ENCODE data around the gene CNTN5. TPM values are rescaled to one million over a fixed set of nuclear protein-coding genes. Genes with fewer than 3 reads are reported as not detected.

Gene CNTN5
- polyA plus RNA-seq, 1 of the 3 experiments (the other 2 are of a cell fraction) = not detected

DNA sequence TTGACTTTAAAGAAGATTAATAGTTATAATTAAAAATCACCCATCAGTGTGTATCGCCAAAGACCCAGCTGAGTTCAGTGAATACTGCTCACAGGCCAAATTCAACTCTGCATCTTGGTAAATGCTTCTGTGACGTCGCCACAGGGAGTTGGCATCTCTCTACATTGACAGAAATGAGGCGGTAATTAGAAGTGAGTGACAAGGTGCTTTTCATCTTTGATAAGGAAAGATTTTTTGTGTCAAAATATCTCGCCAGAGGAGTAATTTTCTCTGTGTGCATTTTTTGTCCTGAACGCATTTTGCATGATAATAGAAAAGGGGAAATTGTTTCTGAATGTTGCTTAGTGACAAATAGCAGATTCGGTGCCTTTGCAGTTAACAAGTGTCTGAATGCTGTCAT, 345.8 kb downstream of the CNTN5 start:
- no peaks in the 10 kb centered on the region for H3K27me3 ChIP-seq (ENCODE audit: insufficient read depth)
- H2AFZ ChIP-seq (ENCODE audit: low read depth) = no peak overlapping the region
- TF ChIP-seq FOXM1 (IDR thresholded peaks at IDR 0.05; ENCODE audit: low read depth) = no peak
- TF ChIP-seq TCF12 (IDR thresholded peaks at IDR 0.05) = no peak
- TF ChIP-seq, protein P1, sequence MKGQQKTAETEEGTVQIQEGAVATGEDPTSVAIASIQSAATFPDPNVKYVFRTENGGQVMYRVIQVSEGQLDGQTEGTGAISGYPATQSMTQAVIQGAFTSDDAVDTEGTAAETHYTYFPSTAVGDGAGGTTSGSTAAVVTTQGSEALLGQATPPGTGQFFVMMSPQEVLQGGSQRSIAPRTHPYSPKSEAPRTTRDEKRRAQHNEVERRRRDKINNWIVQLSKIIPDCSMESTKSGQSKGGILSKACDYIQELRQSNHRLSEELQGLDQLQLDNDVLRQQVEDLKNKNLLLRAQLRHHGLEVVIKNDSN (IDR thresholded peaks at IDR 0.05; ENCODE audit: borderline replicate concordance, low read depth) = no peak
- TF ChIP-seq POLR2AphosphoS5 (IDR thresholded peaks at IDR 0.05; ENCODE audit: low read depth, low read length) = no peak
- TF ChIP-seq NFIC (IDR thresholded peaks at IDR 0.05; ENCODE audit: borderline replicate concordance) = no peak
- DNase-seq = no peak
- ChIA-PET POLR2A (no interaction called here), CTCF (no interaction called here)
- H3K9me2 ChIP-seq = no peaks in the 10 kb centered on the region
- H3F3A ChIP-seq (replicated peaks; ENCODE audit: insufficient read depth) = no peaks in the 10 kb centered on the region
- H3K4me2 ChIP-seq = no peak overlapping the region
- H3K4me3 ChIP-seq (ENCODE audit: low read depth in 2 of 2, low read length in 1 of 2) = no peak overlapping the region
- H3K27ac ChIP-seq (ENCODE audit: low read depth in 2 of 2, low read length in 1 of 2) = no peak overlapping the region
- H3K9ac ChIP-seq = no peak overlapping the region
- no peaks in the 10 kb centered on the region for H3K79me2 ChIP-seq (ENCODE audit: insufficient read depth)
- H3K9me3 ChIP-seq = no peaks in the 10 kb centered on the region
- H4K20me1 ChIP-seq (ENCODE audit: insufficient read depth) = no peaks in the 10 kb centered on the region
- peaks cover 0 to 4% of the 10 kb centered on the region in 2 experiments; a peak in 1 of 4 replicates for H3K4me1 ChIP-seq (ENCODE audit: control insufficient read depth in 1 of 2, insufficient read depth in 2 of 2, low read depth in 1 of 2, low read length in 1 of 2)
- WGBS (ENCODE audit: low lambda C conversion rate) = 12% methylated on average over 7 of the region's 7 CpGs
- no peaks in the 10 kb centered on the region for H3K36me3 ChIP-seq (replicated peaks in 1 of 2; ENCODE audit: control insufficient read depth in 1 of 2, insufficient read depth in 2 of 2, low read length in 1 of 2)

GRCh38 chr11:99368583-99368982, 347.8 kb downstream of the CNTN5 start:
- no peak for DNase-seq
- CTCF ChIA-PET = no interaction called here

DNA sequence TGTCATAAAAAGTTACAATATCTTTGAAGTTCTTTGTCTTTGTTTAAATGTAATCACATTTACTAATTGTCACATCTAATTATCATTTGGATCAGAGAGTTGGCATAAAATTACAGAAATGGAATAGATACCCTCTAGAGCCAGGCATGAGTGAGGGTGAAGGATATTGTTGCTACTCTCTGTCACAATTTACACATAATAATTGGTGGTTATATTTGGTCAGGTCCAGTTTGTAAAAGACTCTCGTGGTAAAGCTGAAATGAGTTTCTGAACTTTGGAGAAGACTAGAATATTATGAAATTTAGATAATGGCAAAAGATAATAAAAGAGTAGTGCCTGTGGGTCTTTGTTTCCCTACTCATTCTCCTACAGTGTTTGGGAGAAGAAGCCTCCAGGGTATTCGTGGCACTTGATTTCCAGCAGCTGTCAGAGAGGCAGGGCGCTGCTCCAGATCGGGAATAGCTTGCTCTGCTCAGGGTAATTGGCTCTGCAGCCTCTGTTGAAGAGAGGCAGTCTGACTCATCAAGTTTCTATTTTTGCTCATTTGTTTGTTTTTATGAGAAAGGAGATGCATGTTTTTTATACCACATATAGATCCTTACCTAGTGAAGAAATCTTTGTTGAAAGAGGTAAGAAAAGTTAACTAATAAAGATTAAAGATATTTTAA, 349.9 kb downstream of the CNTN5 start:
- Histone ChIP-seq H3K27me3 (ENCODE audit: insufficient read depth) (no peaks in the 10 kb centered on the region), H3K4me3 (ENCODE audit: low read depth in 2 of 2, low read length in 1 of 2) (no peak overlapping the region), H3K9ac (no peak overlapping the region), H3K79me2 (ENCODE audit: insufficient read depth) (no peaks in the 10 kb centered on the region), H3K9me2 (no peaks in the 10 kb centered on the region), H3K9me3 (no peaks in the 10 kb centered on the region), H3F3A (replicated peaks; ENCODE audit: insufficient read depth) (no peaks in the 10 kb centered on the region), H3K4me1 (ENCODE audit: control insufficient read depth in 1 of 2, insufficient read depth in 2 of 2, low read depth in 1 of 2, low read length in 1 of 2) (peaks cover 0 to 4% of the 10 kb centered on the region in 2 experiments; a peak in 1 of 4 replicates), H3K36me3 (replicated peaks in 1 of 2; ENCODE audit: control insufficient read depth in 1 of 2, insufficient read depth in 2 of 2, low read length in 1 of 2) (no peaks in the 10 kb centered on the region), H3K27ac (ENCODE audit: low read depth in 2 of 2, low read length in 1 of 2) (no peak overlapping the region), H3K4me2 (no peak overlapping the region), H4K20me1 (ENCODE audit: insufficient read depth) (no peaks in the 10 kb centered on the region), H2AFZ (ENCODE audit: low read depth) (no peak overlapping the region)
- 2% methylated on average over 4 of the region's 4 CpGs for WGBS (ENCODE audit: low lambda C conversion rate)
- ChIA-PET CTCF (no interaction called here), POLR2A (no interaction called here)
- no peak for DNase-seq
- TF ChIP-seq, protein P2, sequence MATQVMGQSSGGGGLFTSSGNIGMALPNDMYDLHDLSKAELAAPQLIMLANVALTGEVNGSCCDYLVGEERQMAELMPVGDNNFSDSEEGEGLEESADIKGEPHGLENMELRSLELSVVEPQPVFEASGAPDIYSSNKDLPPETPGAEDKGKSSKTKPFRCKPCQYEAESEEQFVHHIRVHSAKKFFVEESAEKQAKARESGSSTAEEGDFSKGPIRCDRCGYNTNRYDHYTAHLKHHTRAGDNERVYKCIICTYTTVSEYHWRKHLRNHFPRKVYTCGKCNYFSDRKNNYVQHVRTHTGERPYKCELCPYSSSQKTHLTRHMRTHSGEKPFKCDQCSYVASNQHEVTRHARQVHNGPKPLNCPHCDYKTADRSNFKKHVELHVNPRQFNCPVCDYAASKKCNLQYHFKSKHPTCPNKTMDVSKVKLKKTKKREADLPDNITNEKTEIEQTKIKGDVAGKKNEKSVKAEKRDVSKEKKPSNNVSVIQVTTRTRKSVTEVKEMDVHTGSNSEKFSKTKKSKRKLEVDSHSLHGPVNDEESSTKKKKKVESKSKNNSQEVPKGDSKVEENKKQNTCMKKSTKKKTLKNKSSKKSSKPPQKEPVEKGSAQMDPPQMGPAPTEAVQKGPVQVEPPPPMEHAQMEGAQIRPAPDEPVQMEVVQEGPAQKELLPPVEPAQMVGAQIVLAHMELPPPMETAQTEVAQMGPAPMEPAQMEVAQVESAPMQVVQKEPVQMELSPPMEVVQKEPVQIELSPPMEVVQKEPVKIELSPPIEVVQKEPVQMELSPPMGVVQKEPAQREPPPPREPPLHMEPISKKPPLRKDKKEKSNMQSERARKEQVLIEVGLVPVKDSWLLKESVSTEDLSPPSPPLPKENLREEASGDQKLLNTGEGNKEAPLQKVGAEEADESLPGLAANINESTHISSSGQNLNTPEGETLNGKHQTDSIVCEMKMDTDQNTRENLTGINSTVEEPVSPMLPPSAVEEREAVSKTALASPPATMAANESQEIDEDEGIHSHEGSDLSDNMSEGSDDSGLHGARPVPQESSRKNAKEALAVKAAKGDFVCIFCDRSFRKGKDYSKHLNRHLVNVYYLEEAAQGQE (IDR thresholded peaks at IDR 0.05; ENCODE audit: low read depth, low read length) = no peak
- TF ChIP-seq TAF1 (IDR thresholded peaks at IDR 0.05; ENCODE audit: borderline replicate concordance, low read depth, low read length) (no peak), EP300 (IDR thresholded peaks at IDR 0.05; ENCODE audit: borderline replicate concordance in 1 of 2, low read depth in 1 of 2, low read length in 1 of 2) (no peak), IRF3 (IDR thresholded peaks at IDR 0.05; ENCODE audit: low read depth, low read length) (no peak), FOSL2 (IDR thresholded peaks at IDR 0.05; ENCODE audit: borderline replicate concordance, low read depth) (no peak), RAD21 (IDR thresholded peaks at IDR 0.05; ENCODE audit: low read length) (no peak), NRF1 (IDR thresholded peaks at IDR 0.05; ENCODE audit: low read depth, low read length) (no peak)
- TF ChIP-seq, protein P3, sequence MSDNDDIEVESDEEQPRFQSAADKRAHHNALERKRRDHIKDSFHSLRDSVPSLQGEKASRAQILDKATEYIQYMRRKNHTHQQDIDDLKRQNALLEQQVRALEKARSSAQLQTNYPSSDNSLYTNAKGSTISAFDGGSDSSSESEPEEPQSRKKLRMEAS (IDR thresholded peaks at IDR 0.05; ENCODE audit: low read depth) = no peak

More at GRCh38 chr11:99368583-99368982, 347.8 kb downstream of the CNTN5 start:
- Histone ChIP-seq H3K9me2 (no peaks in the 10 kb centered on the region), H3K36me3 (replicated peaks in 1 of 2; ENCODE audit: control insufficient read depth in 1 of 2, insufficient read depth in 2 of 2, low read length in 1 of 2) (no peaks in the 10 kb centered on the region), H2AFZ (ENCODE audit: low read depth) (no peak overlapping the region), H3K4me3 (ENCODE audit: low read depth in 2 of 2, low read length in 1 of 2) (no peak overlapping the region), H3K79me2 (ENCODE audit: insufficient read depth) (no peaks in the 10 kb centered on the region), H3K27me3 (ENCODE audit: insufficient read depth) (no peaks in the 10 kb centered on the region), H3K4me2 (no peak overlapping the region), H3K9ac (no peak overlapping the region), H3K9me3 (no peaks in the 10 kb centered on the region), H3K4me1 (ENCODE audit: control insufficient read depth in 1 of 2, insufficient read depth in 2 of 2, low read depth in 1 of 2, low read length in 1 of 2) (peaks cover 0 to 4% of the 10 kb centered on the region in 2 experiments; a peak in 1 of 4 replicates), H4K20me1 (ENCODE audit: insufficient read depth) (no peaks in the 10 kb centered on the region), H3F3A (replicated peaks; ENCODE audit: insufficient read depth) (no peaks in the 10 kb centered on the region), H3K27ac (ENCODE audit: low read depth in 2 of 2, low read length in 1 of 2) (no peak overlapping the region)
- POLR2A ChIA-PET = no interaction called here
- 54% methylated on average over 5 of the region's 5 CpGs for WGBS (ENCODE audit: low lambda C conversion rate)
- TF ChIP-seq USF2 (IDR thresholded peaks at IDR 0.05; ENCODE audit: borderline replicate concordance, low read depth, low read length) (no peak), ELF1 (IDR thresholded peaks at IDR 0.05) (no peak)

Data from SK-N-SH (cell line).